AG20443 (cell line): ENCODE data around the gene SPIC.
A peak's percentile ranks its signal among the peaks of the same experiment; 100 is the strongest.
"Not testable (repeated sequence)": the region's sequence is repeated elsewhere in the genome, so short reads cannot be mapped to it uniquely, and the experiment has no call there.

Experiments used
- DNase-seq: peaks from one replicate; pipeline ENCODE4 v3.0.0; 2012; ENCODE audit warnings: low spot score, mixed read lengths

The SPIC gene

DNA sequence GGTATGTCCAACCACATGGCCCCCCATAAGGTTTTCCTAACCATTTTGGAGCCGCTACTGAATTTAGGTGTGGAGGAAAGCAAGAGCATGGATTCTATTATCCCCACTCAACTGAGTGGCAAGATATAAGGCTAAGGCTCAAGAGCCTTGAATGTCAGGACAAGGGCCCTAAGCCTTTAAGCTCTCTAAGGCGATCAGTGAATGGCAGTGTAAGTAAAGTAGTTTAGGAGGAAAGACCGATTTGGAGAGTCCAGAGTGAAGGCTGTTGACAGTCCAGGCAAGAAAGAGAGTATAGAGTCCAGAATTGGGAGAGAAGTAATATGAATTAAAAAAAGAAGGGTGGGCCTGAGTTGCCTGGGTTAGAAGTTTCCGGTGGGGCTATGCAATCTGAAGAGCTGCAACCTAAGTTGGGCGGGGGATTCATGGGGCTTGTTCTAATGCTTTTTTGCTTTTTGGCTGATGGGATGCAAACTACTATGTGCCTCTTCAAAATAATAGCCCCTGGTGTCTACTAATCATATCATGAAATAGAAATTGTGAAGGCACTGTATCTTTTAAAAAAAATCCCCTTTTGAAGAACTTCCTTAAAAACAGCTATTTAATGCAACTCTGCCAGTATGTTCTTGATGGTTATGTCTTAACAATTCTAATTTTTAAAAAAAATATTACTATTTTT lies at the start of gene SPIC:
SPIC (plus strand) TSS at position 626 of the 676 bp plus-strand sequence. CDS start 1,569 bp downstream, outside the sequence.
- DNase-seq: no peak

DNA sequence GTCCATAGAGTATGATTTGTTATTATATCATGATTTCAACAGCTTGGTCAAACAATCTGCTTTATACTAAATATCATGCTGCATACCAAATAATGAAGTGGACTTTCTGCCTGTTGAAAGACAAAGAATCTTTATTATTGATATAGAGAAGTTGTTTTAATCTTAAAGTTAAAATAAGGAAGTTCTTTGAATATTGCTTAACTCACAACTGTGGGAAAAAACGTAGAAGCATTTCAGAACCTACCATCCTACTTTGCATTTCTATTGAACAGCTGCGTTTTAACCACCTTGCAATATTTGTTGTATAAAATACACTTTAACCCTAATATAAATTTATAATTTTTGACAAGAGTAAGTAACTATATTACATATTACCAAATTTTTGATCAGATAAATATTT lies 44.7 kb upstream of the SPIC start:
- DNase-seq: no peak

DNA sequence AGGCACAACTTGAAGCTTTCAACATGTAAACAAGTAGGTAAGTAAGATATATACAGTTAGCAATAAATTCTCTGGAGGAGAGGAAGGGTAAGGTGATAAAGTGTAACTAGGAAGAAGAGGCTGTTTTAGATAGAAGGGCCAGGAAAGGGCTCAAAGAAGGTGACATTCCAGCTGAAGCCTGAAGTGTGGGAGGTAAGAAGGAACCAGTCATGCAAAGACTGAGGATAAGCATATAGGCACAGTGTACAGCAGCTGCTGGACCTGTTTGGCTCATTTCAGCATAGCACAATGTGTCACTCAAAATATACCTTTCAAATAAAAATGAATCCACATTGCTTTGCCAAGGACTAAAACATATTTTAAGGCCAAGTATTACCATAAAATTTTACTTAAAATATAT lies 39.0 kb upstream of the SPIC start:
- no peak for DNase-seq

DNA sequence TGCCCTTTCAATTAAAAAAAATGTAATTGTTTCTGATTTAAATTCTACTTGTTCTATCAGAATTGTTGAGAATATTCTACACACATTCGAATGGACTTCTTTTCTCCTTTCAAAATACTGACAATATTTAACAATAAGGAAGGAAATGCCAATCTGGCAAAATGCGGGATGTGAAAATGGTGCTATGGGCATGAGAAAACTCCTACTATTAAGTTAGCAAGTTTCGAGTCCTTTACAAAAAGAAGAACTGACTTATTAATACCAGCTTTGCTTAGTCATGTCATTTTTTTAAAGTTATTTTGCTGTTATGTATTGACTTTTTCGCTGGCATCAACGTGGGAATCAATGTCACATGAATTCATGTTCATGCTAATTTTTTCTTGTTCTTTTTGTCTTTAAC lies 35.9 kb upstream of the SPIC start:
- DNase-seq: no peak

DNA sequence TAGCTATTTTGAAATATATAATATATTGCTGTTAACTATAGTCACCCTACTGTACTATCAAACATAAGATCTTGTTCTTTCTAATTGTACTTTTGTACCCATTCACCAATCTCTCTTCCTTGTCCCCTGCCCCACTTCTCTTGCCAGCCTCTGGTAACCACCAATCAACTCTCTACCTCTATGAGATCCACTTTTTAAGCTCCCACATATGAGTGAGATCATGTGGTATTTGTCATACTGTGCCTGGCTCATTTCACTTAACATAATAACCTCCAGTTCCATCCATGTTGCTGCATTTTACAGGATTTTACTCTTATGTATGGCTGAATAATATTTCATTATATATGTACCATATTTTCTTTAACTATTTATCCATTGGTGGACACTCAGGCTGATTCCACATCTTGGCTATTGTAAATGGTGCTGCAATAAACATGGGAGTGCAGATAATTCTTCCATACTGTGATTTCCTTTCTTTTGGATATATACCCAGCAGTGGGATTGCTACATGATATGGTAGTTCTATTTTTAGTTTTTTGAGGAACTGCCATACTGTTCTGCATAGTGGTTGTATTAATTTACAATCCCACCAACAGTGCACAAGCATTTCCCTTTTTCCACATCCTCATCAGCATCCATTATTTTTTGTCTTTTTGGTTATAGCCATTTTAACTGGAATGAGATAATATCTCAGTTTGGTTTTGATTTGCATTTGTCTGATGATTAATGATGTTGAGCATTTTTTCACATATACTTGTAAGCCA lies 33.5 kb upstream of the SPIC start:
- no peak for DNase-seq

DNA sequence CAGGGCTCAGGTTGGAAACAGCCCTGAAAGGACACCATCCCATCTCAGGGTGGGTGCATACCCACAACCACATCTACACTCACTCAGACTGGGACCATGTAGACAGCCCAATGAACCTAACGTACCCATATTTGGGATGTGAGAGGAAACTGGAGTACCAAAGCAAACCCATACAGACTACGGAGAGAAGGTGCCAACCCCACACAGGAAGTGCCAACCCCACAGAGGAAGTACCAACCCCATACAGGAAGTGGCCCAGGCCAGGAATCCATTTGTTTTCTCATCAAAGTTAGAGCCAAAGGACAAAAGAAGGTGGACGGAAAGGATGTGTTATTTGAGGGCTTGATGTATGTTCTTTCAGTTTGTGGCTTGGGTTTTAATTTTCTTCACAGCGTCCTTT lies 19.5 kb upstream of the SPIC start:
- no peak for DNase-seq

DNA sequence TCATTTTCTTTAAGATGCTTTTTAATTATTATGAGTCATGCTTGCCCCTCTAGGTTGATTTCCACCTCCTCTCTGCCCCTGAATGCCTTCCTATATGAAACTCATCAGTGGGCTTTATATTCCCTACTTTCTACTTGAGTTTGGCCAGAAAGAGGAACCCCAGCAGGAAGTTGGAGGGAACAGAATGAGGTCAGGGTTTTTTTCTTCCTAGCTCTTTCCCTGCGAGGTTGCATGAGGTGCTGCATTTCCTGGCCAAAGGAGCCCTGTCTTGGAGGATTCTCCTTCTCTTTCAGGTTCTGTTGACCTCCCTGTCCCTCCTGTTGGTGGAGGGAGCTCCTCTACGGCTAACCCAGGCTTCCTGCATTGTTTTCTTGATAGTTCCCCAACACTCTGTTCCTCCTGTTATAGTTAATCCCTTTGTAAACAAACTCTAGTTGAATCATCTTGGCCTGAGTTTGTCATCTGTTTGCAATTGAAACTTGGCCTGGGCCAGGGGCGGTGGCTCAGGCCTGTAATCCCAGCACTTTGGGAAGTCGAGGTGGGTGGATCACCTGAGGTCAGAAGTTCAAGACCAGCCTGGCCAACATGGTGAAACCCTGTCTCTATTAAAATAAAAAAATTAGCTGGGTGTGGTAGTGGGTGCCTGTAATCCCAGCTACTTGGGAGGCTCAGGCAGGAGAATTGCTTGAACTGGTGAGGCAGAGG lies 15.3 kb upstream of the SPIC start:
- DNase-seq: peak; percentile 62

DNA sequence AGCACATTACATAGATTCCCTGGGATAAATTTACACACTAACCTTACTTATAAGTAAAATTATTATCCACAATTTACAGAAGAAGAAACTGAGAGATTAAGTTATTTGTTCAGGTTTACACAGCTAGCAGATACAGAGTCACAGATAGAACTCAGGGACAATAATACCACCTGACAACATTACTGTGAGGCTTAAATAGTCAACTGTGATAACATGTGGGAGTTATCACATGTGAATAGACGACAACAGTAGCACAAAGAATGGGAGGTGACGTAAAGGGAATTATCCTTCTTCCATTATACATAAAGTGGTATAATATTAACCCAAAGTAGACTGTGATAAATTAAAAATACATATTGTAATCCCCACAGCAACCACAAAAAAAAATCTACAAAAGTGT lies 6.2 kb upstream of the SPIC start:
- no peak for DNase-seq

DNA sequence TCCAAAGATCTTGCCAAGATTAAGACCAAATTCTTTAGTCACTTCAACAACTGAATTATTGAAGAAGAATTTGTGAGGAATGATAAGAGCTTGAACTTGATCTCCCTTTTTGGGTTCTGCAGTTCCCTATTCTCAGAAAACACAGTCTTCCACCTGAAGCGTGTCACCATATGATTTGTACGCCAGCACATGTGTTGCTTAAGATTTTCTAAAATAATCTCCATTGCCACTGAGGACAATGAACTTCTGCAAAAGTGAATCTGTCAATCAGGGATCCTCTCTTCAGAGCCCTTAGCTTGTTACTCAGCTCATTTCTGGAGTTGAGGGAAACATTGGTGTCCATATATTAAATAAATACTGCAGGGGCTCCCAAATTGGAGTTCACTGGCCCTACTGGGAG lies 4.2 kb upstream of the SPIC start:
- no peak for DNase-seq

DNA sequence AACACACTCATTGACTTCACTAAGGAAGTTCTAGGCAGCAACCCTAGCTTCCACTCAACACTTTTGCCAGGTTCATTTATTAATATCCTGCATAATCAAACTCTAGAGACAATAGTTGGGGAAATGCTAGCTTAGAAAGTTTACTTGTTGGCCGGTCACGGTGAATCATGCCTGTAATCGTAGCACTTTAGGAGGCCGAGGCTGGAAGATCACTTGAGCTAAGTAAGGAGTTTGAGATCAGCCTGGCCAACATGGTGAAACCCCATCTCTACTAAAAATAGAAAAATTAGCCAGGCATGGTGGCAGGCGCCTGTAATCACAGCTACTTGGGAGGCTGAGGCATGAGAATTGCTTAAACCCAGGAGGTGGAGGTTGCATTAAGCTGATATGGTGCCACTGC lies 3.3 kb upstream of the SPIC start:
- DNase-seq: not testable (repeated sequence)

DNA sequence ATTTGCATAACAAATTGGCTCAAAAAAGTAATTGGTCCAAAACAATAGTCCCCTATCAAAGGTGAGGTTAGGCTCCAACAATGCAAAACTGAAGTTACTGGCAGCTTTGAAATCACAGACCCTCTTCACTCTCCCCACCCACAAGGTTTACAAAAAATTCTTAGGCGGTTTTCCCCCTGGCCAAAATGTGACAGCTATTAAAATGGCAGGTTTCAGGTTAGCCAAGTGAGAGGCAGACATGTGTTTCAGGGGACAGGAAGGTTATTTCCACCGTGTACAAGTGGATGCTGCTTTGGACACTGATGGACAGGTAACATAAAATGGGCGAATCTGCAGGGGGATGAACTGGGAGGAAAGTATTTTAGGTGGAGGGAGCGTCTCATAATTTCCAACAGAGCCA lies 888 bp upstream of the SPIC start:
- no peak for DNase-seq

DNA sequence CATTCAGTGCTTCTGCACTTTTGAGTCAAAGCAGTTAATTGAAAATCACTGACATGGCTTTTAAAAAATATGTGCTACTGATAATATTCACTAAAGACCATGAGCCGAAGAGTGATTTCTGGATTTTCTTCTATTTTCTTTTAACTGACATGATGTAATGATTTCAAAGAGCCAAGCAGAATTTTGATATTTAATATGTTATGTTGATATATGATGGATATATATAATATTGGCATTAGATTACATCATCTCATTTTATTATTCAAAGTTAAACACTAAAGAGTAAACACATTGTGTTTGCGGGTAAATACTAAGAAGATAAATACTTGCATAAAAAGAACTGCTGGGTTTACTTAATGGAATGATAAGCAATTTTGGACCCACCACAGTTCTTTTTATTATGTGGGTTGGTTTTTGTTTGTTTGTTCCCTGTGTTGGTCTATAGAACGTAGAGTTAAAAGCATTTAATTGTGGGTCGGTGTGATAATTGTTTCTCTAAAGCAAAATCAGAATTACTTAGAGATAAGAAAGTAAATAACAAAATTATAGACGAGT lies 692 bp downstream of the SPIC start:
- DNase-seq: no peak

DNA sequence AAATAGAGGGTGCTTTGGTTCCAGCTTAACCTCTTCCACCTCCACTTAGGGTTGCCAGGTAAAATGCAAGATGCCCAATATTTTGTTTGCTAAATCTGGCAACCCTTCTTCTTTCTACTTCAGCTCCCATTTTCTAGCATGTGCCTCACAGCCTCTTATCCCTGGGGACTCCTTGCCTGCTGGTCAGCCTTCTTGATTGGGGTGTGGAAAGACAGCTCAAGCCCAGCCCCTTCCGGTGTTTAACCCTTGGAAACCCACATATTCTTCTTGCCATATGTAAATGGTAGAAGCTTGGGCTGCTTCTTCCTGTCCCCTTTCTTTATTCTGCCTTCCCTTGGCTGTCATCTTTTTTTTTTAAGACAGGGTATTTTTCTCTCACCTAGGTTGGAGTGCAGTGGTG lies 5.7 kb downstream of the SPIC start:
- no peak for DNase-seq

DNA sequence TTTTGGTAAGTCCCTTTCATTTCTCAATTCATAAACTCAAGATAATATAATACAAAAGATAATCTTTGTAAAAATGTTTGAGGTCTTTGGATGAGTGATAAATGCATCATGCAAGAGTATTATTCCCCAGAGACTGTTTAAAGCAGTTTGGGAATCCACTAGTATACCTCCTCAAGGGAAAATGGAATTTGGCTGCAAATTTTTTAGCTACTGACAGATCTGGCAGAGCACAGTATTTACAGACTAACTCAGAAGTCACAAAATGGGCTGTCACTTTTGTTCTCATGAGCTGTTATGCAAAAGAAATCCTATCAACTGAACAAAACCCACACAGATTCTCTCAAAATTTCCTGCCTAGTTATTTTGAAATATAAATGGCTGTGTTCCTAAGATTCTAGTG lies 9.9 kb downstream of the SPIC start:
- DNase-seq: no peak

DNA sequence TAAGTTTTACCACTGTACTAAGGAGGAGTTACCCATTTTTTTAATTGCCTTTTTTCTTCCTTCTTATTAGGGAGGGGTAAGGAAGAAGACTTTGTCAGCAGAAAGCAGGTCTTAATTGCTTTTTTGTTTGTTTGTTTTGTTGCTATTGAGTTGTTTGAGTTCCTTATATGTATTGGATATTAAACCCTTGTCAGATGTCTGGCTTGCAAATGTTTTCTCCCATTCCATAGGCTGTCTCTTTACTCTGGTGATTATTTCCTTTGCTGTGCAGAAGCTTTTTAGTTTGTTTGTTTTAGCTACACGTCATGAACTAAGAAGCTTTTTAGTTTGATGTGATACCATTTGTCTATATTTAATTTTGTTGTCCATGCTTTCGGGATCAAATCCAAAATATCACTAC lies 13.3 kb downstream of the SPIC start:
- DNase-seq: no peak

DNA sequence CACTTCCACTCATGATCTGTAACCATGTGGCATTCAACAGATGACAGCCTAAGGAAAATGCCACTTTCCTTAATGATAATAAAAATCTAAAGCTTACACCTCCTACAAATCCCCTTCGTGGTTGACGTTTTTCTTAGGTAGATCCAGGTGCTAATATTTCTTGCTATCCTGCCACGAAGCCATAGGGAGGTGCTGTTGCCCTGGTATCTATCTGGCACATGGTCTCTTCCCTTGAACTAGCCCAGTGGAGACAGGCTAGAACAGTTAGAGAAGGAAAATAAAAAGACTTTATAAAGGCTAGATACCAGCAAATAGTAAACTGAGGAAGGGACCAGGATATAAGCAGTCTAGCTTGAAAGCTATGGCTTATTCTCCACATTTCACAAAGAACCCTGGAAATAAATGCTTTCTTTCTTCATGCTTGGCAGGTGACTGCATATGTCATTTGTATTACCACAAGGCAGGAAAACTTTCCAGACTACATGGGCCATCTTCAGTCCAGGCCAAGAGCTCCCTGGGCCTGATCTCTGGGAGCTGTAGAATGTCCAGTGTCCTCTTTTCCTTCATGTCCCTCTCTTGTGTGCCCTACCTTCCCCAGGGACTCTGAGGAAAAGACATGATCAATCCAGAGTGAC lies 15.3 kb downstream of the SPIC start:
- DNase-seq: no peak

DNA sequence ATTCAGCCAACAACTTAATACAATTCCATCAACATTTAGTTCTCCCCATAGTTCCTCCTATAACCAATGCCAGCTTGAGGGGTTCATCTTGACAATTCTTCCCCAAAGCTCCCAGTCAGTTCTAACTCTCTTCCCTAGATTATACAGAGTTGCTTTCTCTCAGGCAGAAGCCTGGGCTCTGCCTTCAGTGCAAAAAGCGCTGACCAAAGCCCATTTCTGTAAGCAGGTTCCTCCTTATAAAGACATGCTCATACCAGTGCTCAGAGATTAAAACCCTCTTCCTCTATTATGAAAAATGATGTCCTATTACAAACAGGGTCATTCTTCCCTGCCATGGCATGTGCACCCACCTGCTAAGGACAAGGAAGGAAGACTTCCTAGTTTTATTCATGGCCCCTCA lies 16.2 kb downstream of the SPIC start:
- DNase-seq: no peak

DNA sequence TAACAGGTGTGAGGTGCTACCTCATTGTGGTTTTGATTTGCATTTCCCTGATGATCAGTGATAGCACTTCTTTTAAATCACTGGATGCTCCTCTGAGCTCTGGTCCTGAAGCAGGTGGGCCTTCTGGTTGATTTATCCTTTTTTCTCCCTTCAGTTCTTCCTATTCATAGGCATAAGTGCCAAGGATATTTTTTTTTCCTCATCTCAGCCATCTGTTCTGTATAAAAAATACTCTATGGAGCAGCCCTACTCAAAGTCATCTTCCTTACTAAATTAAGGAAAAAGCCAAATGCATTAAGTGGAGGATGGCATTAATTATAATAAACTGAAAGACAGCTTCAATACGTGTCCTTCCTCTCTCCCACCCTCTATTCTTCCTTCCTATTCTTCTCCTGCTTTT lies 18.4 kb downstream of the SPIC start:
- DNase-seq: no peak

DNA sequence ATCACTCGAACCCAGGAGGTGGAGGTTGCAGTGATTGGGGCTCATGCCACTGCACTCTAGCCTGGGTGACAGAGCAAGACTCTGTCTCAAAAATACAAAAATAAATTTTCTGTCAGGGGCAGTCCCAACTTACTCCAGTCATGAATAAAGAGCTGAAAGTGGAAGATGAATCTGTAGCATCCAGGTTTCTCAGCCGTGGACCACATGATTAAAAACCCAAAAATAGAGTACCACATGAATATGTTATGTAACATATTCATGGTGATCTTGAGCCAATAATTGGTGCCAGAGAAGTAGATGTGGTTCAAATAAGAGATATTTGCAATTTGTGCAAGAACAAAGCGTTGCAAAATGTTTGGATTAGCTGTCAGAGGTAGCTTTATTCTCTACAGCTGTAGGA lies 23.1 kb downstream of the SPIC start:
- no peak for DNase-seq

DNA sequence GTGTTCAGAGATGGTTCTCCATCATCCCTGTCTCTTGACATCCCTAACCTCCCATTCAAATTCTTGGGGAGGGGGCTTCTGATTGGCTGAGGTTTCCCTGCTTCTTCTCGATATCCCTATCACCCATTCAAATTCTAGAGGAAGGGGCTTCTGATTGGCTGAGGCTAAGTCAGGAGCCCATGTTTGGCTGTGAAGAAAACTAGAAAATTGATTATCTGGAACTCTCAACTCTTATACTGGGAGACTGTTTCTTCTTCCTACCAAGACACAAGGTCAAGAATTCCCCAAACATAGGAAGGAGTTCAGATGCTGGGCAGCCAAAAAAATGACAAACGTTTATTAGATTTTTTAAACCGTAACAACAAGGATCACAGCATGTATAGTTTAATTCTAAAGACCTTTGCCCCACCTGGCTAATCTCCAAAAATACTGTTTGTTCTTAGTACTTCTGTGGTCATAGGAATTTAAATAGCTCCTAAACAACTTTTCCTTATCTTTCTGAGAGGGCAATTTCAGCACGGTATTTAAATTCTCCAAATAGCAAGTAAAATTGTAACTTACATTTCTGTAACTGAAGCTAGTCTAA lies 26.4 kb downstream of the SPIC start:
- DNase-seq: no peak

DNA sequence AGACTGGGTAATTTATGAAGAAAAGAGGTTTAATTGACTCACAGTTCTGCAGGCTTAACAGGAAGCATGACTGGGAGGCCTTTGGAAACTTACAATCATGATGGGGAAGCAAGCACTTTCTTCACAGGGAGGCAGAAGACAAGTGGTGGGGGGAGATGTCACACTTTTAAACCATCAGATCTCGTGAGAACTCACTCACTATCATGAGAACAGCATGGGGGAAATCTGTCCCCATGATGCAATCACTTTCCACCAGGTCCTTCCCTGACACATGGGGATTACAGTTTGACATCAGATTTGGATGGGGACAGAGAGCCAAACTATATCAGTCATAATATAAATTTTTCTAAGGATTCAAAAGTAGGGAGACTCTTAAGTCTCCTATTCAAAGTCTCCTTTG lies 46.0 kb downstream of the SPIC start:
- no peak for DNase-seq

DNA sequence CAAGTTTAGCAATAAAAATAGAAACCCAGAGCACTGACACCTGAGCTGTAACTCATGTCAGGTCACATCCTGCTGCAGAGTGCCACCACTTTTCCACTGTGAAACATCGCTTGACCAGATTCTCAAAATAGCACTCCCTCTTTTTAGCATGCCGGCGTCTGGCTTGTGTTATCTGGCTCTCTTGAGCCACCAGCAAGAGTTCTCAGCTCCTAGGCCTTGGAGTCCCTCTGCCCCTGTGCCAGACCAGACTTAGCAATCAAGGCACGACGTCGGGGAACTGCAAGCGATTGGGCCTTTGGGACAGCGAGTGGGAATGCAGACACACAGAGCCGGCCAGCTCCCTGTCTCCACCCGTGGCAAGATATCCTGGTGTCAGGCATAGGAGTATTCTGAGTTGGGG lies 52.5 kb downstream of the SPIC start:
- no peak for DNase-seq
